ENCODE data around the gene ATF7. TPM values are rescaled to one million over a fixed set of nuclear protein-coding genes. Genes with fewer than 3 reads are reported as not detected.

Gene ATF7
- total and polyA plus RNA-seq, 9 of the 15 experiments (the other 6 are each of a cell fraction or from before 2014, with no cell fraction given), result 10.6 to 30.4 (median 20.7) TPM

DNA sequence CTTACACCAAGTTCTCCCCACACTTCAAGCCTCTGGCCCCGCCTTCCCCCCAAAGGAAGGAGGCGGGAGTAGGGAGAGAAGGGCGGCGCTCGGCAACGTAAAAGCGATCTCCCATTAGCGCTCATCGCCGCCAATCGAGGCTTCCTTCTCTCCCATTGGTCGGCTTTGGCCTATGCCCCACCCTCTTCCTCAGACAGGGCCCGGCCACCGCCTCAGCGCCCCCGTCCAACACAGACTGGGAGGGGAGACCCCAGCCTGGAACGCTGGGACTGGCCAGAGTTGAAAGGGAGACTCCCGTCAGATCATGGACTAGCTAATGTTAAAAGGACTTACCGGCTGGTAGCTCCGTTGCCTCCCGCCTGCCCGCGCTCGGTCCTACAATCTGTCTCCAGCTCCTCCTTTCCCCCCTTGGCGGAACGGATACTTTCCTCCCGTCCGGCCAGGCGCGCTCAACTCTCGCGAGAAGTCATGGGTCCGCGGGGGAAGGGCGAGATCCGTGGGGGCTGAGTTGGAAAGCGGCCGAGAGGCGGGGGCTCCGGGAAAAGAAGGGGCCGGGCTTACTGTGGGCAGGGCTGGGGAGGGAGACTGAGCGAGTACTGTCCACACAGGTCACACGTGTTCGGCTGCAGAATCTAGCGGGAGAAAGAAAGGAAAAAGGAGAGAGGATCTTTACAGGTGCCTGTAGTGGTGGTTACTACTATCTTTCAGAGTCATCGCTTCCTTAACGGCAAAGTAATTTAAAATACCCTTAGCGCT, at the start of gene ATF7 (continued):
- TF ChIP-seq, protein P1, sequence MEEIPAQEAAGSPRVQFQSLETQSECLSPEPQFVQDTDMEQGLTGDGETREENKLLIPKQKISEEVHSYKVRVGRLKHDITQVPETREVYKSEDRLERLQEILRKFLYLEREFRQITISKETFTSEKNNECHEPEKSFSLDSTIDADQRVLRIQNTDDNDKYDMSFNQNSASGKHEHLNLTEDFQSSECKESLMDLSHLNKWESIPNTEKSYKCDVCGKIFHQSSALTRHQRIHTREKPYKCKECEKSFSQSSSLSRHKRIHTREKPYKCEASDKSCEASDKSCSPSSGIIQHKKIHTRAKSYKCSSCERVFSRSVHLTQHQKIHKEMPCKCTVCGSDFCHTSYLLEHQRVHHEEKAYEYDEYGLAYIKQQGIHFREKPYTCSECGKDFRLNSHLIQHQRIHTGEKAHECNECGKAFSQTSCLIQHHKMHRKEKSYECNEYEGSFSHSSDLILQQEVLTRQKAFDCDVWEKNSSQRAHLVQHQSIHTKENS (CRISPR knock-in tag; IDR thresholded peaks at IDR 0.05), result no peak
- TF ChIP-seq ZFP1 (CRISPR knock-in tag; IDR thresholded peaks at IDR 0.05) (no peak), TBP (optimal IDR thresholded peaks at IDR 0.05; ENCODE audit: low read depth, low read length) (peak; percentile 70), KDM2B (CRISPR knock-in tag; IDR thresholded peaks at IDR 0.05) (no peak), DMBX1 (CRISPR knock-in tag; IDR thresholded peaks at IDR 0.05; ENCODE audit: borderline replicate concordance) (no peak), PTRF (tag; IDR thresholded peaks at IDR 0.05) (no peak), ZNF780A (CRISPR knock-in tag; IDR thresholded peaks at IDR 0.05) (no peak), BCOR (IDR thresholded peaks at IDR 0.05) (no peak; the same call in 1 of the 2 replicates), ELF4 (CRISPR knock-in tag; IDR thresholded peaks at IDR 0.05) (no peak), HDAC2 (IDR thresholded peaks at IDR 0.05) (peak; percentile 66; the same call in 1 of the 2 replicates), CHCHD3 (CRISPR knock-in tag; IDR thresholded peaks at IDR 0.05) (no peak), ERF (CRISPR knock-in tag; IDR thresholded peaks at IDR 0.05) (no peak), ETV1 (tag; conservative IDR thresholded peaks at IDR 0.05; ENCODE audit: low read depth) (no peak), PHB2 (IDR thresholded peaks at IDR 0.05; ENCODE audit: low read depth) (no peak), ZNF197 (CRISPR knock-in tag; IDR thresholded peaks at IDR 0.05; ENCODE audit: low read depth) (no peak), HMG20A (CRISPR knock-in tag; conservative IDR thresholded peaks at IDR 0.05) (no peak), NRF1 (conservative IDR thresholded peaks at IDR 0.05 in 1 of 2, IDR thresholded peaks at IDR 0.05 in 1 of 2) (peak; percentile 6 to 62), HNRNPUL1 (IDR thresholded peaks at IDR 0.05; ENCODE audit: low read length) (no peak), ZNF316 (IDR thresholded peaks at IDR 0.05) (no peak), MBD2 (IDR thresholded peaks at IDR 0.05; ENCODE audit: borderline replicate concordance, low read depth) (peak; percentile 99), YBX1 (IDR thresholded peaks at IDR 0.05) (no peak), FOXJ2 (tag; IDR thresholded peaks at IDR 0.05) (no peak), GABPB1 (CRISPR knock-in tag; IDR thresholded peaks at IDR 0.05) (peak; percentile 86)
- TF ChIP-seq, protein P2, sequence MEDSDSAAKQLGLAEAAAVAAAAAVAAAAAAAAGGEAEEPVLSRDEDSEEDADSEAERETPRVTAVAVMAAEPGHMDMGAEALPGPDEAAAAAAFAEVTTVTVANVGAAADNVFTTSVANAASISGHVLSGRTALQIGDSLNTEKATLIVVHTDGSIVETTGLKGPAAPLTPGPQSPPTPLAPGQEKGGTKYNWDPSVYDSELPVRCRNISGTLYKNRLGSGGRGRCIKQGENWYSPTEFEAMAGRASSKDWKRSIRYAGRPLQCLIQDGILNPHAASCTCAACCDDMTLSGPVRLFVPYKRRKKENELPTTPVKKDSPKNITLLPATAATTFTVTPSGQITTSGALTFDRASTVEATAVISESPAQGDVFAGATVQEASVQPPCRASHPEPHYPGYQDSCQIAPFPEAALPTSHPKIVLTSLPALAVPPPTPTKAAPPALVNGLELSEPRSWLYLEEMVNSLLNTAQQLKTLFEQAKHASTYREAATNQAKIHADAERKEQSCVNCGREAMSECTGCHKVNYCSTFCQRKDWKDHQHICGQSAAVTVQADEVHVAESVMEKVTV (CRISPR knock-in tag; IDR thresholded peaks at IDR 0.05), result no peak
- TF ChIP-seq, protein P3, sequence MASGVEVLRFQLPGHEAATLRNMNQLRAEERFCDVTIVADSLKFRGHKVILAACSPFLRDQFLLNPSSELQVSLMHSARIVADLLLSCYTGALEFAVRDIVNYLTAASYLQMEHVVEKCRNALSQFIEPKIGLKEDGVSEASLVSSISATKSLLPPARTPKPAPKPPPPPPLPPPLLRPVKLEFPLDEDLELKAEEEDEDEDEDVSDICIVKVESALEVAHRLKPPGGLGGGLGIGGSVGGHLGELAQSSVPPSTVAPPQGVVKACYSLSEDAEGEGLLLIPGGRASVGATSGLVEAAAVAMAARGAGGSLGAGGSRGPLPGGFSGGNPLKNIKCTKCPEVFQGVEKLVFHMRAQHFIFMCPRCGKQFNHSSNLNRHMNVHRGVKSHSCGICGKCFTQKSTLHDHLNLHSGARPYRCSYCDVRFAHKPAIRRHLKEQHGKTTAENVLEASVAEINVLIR (CRISPR knock-in tag; IDR thresholded peaks at IDR 0.05), result no peak
- TF ChIP-seq, protein P4, sequence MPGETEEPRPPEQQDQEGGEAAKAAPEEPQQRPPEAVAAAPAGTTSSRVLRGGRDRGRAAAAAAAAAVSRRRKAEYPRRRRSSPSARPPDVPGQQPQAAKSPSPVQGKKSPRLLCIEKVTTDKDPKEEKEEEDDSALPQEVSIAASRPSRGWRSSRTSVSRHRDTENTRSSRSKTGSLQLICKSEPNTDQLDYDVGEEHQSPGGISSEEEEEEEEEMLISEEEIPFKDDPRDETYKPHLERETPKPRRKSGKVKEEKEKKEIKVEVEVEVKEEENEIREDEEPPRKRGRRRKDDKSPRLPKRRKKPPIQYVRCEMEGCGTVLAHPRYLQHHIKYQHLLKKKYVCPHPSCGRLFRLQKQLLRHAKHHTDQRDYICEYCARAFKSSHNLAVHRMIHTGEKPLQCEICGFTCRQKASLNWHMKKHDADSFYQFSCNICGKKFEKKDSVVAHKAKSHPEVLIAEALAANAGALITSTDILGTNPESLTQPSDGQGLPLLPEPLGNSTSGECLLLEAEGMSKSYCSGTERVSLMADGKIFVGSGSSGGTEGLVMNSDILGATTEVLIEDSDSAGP (CRISPR knock-in tag; IDR thresholded peaks at IDR 0.05), result no peak

Measured in K562 (cell line).